Mammary epithelial cell (primary cell): ENCODE measurements around the gene CEP85L.

Source experiments
- CTCF ChIP-seq, 2 donors: IDR thresholded peaks in 1 of 2; conservative IDR thresholded peaks in 1 of 2; 2 replicates each; pipeline ENCODE4 v1.5.1; 2011 to 2012; ENCODE audit warnings: inconsistent platforms in 2 of 2, low read length in 2 of 2, mild to moderate bottlenecking in 2 of 2, control low read depth in 1 of 2, low read depth in 1 of 2; ENCODE audit not compliant: insufficient read depth in 1 of 2; ENCODE audit errors: extremely low read depth in 1 of 2
- EZH2 ChIP-seq: IDR thresholded peaks from 2 replicates; pipeline ENCODE4 v1.6.1; 2012; ENCODE audit warnings: low read length, inconsistent platforms, borderline replicate concordance

GRCh38 chr6:118577972-118578371 is 73.4 kb downstream of the CEP85L start:
- TF ChIP-seq CTCF (conservative IDR thresholded peaks at IDR 0.05 in 1 of 2, IDR thresholded peaks at IDR 0.05 in 1 of 2; ENCODE audit: extremely low read depth in 1 of 2, insufficient read depth in 1 of 2, low read depth in 1 of 2, low read length in 2 of 2) (no peak), EZH2 (no peak)
